HCT116 (cell line): ENCODE data around the gene RC3H2.

Experiments
- EGR1 ChIP-seq: IDR thresholded peaks from 2 replicates; pipeline ENCODE4 v1.6.1; 2012; ENCODE audit warnings: low read depth
- EZH2 ChIP-seq: fragments of 200-600 bp; sonication (generic); IDR thresholded peaks from 2 replicates; pipeline ENCODE4 v1.6.1; 2017; ENCODE audit warnings: antibody characterized with exemption, mixed run types
- POLR2A ChIP-seq: IDR thresholded peaks from 2 replicates; pipeline ENCODE4 v1.7.0; 2011; ENCODE audit warnings: borderline replicate concordance; ENCODE audit not compliant: insufficient read depth, insufficient read length; ENCODE audit errors: extremely low read depth
- POLR2AphosphoS5 ChIP-seq: IDR thresholded peaks from 2 replicates; pipeline ENCODE4 v1.6.1; 2011; ENCODE audit warnings: mild to moderate bottlenecking, low read depth, low read length, moderate library complexity
- SRF ChIP-seq: IDR thresholded peaks from 2 replicates; pipeline ENCODE4 v1.6.1; 2012; ENCODE audit warnings: low read depth
- TF ChIP-seq, protein P1 (sequence below), 3 experiments: fragments of 200-600 bp in 1 of 3; sonication (generic) in 1 of 3; IDR thresholded peaks in 2 of 3; conservative IDR thresholded peaks in 1 of 3; 2 replicates each; pipeline ENCODE4 v1.5.1; 2012 to 2017; ENCODE audit warnings: low read depth in 2 of 3, low read length in 2 of 3, antibody characterized with exemption in 1 of 3, borderline replicate concordance in 1 of 3, control low read depth in 1 of 3, mild to moderate bottlenecking in 1 of 3, mixed read lengths in 1 of 3, mixed run types in 1 of 3, moderate library complexity in 1 of 3; ENCODE audit not compliant: insufficient read depth in 1 of 3
- TF ChIP-seq, protein P2 (sequence below): IDR thresholded peaks from 2 replicates; pipeline ENCODE4 v1.6.1; 2012
- TF ChIP-seq, protein P3 (sequence below): IDR thresholded peaks from 2 replicates; pipeline ENCODE4 v1.6.1; 2012

DNA sequence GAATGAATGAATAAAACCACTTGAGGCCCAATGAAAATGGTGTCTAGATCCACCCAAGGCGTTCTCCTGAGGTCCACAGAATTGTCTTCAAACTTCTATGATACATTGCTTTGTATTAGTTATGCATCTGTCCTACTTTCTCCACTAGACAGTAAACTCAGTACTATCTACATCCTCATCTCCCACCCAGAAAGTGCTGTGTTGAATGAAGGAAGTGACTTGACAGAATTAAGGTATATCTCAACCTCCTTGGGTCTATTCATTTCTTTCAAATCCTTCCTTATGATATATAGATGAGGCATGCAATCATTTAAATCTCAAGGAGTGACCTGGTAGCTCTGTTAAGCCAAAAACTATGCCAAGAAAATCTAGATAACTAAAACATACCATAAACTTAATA, 61.0 kb downstream of the RC3H2 start:
- TF ChIP-seq, protein P1, sequence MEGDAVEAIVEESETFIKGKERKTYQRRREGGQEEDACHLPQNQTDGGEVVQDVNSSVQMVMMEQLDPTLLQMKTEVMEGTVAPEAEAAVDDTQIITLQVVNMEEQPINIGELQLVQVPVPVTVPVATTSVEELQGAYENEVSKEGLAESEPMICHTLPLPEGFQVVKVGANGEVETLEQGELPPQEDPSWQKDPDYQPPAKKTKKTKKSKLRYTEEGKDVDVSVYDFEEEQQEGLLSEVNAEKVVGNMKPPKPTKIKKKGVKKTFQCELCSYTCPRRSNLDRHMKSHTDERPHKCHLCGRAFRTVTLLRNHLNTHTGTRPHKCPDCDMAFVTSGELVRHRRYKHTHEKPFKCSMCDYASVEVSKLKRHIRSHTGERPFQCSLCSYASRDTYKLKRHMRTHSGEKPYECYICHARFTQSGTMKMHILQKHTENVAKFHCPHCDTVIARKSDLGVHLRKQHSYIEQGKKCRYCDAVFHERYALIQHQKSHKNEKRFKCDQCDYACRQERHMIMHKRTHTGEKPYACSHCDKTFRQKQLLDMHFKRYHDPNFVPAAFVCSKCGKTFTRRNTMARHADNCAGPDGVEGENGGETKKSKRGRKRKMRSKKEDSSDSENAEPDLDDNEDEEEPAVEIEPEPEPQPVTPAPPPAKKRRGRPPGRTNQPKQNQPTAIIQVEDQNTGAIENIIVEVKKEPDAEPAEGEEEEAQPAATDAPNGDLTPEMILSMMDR (IDR thresholded peaks at IDR 0.05 in 2 of 3, conservative IDR thresholded peaks at IDR 0.05 in 1 of 3; ENCODE audit: borderline replicate concordance in 1 of 3, insufficient read depth in 1 of 3, low read depth in 2 of 3, low read length in 2 of 3), result no peak
- TF ChIP-seq, protein P2, sequence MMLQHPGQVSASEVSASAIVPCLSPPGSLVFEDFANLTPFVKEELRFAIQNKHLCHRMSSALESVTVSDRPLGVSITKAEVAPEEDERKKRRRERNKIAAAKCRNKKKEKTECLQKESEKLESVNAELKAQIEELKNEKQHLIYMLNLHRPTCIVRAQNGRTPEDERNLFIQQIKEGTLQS, result no peak
- TF ChIP-seq POLR2A (no peak), EGR1 (no peak), POLR2AphosphoS5 (no peak), SRF (no peak), EZH2 (no peak)
- TF ChIP-seq, protein P3, sequence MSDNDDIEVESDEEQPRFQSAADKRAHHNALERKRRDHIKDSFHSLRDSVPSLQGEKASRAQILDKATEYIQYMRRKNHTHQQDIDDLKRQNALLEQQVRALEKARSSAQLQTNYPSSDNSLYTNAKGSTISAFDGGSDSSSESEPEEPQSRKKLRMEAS, result no peak
